ENCODE measurements around the gene FILIP1. TPM values are rescaled to one million over a fixed set of nuclear protein-coding genes. Genes with fewer than 3 reads are reported as not detected.

FILIP1 gene
- total RNA-seq, 2 donors from 2014 or later = 78.2 to 117 TPM

- no peak overlapping the region for H3K27ac ChIP-seq
- no peaks in the 10 kb centered on the region for H3K27me3 ChIP-seq
- peaks cover 0 to 19% of the 10 kb centered on the region in 2 donors for H3K4me1 ChIP-seq
- TF ChIP-seq CTCF (IDR thresholded peaks at IDR 0.05) = peak; percentile 58 to 78
- H3K4me3 ChIP-seq = no peak overlapping the region
- no peak for DNase-seq (ENCODE audit: low spot score)
- H3K9me3 ChIP-seq = no peaks in the 10 kb centered on the region
- H3K36me3 ChIP-seq = no peaks in the 10 kb centered on the region
Measured at GRCh38 chr6:75296811-75297779, 196.5 kb downstream of the FILIP1 start.

- no peaks in the 10 kb centered on the region for H3K27me3 ChIP-seq
- H3K9me3 ChIP-seq = no peaks in the 10 kb centered on the region
- no peaks in the 10 kb centered on the region for H3K36me3 ChIP-seq
- peaks cover 0 to 26% of the 10 kb centered on the region in 2 donors for H3K4me1 ChIP-seq
- H3K4me3 ChIP-seq = no peak overlapping the region
- no peak for DNase-seq (ENCODE audit: low spot score)
- TF ChIP-seq CTCF (IDR thresholded peaks at IDR 0.05) = no peak
- peak overlapping the region in 1 of 2 donors; percentile 41 for H3K27ac ChIP-seq
Measured at GRCh38 chr6:75292555-75292954, 201.0 kb downstream of the FILIP1 start.

- peaks cover 0 to 26% of the 10 kb centered on the region in 2 donors for H3K4me1 ChIP-seq
- no peak for DNase-seq (ENCODE audit: low spot score)
- no peak for TF ChIP-seq CTCF (IDR thresholded peaks at IDR 0.05)
- H3K9me3 ChIP-seq = no peaks in the 10 kb centered on the region
- no peaks in the 10 kb centered on the region for H3K36me3 ChIP-seq
- H3K27me3 ChIP-seq = no peaks in the 10 kb centered on the region
- H3K4me3 ChIP-seq = no peak overlapping the region
- H3K27ac ChIP-seq = peak overlapping the region; percentile 20 to 35
Measured at GRCh38 chr6:75291744-75292143, 201.9 kb downstream of the FILIP1 start.

GRCh38 chr6:75291331-75291730 is 202.3 kb downstream of the FILIP1 start:
- H3K27ac ChIP-seq = peak overlapping the region; percentile 18 to 35
- no peaks in the 10 kb centered on the region for H3K9me3 ChIP-seq
- no peaks in the 10 kb centered on the region for H3K27me3 ChIP-seq
- TF ChIP-seq CTCF (IDR thresholded peaks at IDR 0.05) = no peak
- DNase-seq (ENCODE audit: low spot score) = no peak
- H3K4me1 ChIP-seq = peaks cover 0 to 26% of the 10 kb centered on the region in 2 donors
- no peaks in the 10 kb centered on the region for H3K36me3 ChIP-seq
- no peak overlapping the region for H3K4me3 ChIP-seq

- Histone ChIP-seq H3K9me3 (no peaks in the 10 kb centered on the region), H3K4me1 (peaks cover 0 to 26% of the 10 kb centered on the region in 2 donors), H3K27ac (peak overlapping the region; percentile 33 to 35), H3K4me3 (no peak overlapping the region), H3K27me3 (no peaks in the 10 kb centered on the region), H3K36me3 (no peaks in the 10 kb centered on the region)
- no peak for TF ChIP-seq CTCF (IDR thresholded peaks at IDR 0.05)
- no peak for DNase-seq (ENCODE audit: low spot score)
Measured at GRCh38 chr6:75290136-75290945, 203.3 kb downstream of the FILIP1 start.
